ENCODE measurements around the gene MEAK7. TPM values are rescaled to one million over a fixed set of nuclear protein-coding genes. Genes with fewer than 3 reads are reported as not detected.
A peak's percentile ranks its signal among the peaks of the same experiment; 100 is the strongest.

MEAK7 gene
- total and polyA plus RNA-seq, 2 of the 4 experiments (the other 2 are of a cell fraction) = 27.4 to 39.0 TPM

DNA sequence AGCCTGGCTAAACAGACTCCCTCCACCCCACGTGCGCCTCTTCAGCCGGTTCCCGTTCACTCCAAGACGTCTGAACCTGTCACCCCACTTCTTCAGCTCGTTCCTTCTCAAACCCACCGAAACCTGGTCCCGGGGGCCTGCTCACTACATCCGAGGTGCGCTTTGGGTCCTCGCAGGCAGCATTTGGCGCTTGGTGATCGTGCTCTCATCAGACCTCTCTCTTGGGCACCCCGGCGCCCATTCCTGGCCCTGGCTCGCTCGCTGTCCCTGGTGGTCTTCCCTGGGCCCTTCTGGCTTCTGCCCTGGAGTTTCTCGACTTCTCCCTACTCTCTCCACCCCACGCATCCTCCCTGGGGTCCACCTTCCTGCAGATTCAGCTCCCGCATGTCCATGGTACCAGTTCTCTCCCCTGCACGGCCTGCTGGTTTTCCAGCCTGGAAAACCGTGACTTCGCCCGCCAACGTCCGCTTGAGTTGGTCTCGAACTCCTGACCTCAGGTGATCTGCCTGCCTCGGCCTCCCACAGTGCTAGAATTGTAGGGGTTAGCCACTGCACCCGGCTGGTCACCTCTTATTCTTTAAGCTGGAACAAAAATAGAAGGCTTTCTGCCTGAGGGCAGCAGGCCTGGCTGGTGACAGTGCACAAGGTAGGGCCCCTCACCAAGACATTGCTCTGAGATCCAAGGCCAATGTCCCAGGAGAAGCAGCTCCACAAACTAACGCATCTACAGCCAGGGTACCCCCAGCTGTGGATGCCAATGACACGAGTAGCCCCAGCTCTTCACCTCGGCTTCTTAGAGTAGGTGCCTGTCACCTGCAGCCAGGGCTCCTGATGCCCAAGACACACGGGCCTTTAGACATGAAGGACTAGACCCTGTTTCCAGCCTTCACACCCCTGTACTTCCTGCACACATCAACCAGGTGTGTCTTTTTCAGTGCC lies 1.1 kb upstream of the MEAK7 start:
- peak overlapping the region; percentile 95 for H2AK9ac ChIP-seq (replicated peaks; ENCODE audit: low read depth, low read length, poor library complexity)
- peak overlapping the region; percentile 83 for H2BK120ac ChIP-seq (ENCODE audit: low read depth, low read length)
- in situ Hi-C loops (cut with MboI; ENCODE audit: low sequenced_read_pairs) (no loop called here), dilution Hi-C loops (cut with HindIII; ENCODE audit: low sequenced_read_pairs, unreplicated experiment) (no loop called here), intact Hi-C loops (cut with micrococcal nuclease) (no loop called here)
- peaks cover 29% of the 10 kb centered on the region for H3K9me1 ChIP-seq (ENCODE audit: insufficient read depth, low read length)
- H2BK20ac ChIP-seq (ENCODE audit: low read depth, low read length) = peak overlapping the region; percentile 29; the same call in 1 of the 2 replicates
- no TSS peak for BruUV-seq (replicated peaks)
- H2BK15ac ChIP-seq (ENCODE audit: low read depth, low read length) = peak overlapping the region; percentile 43; the same call in 1 of the 3 replicates
- peak overlapping the region; percentile 91 for H3K4ac ChIP-seq (ENCODE audit: low read depth, low read length)
- H3K79me1 ChIP-seq (ENCODE audit: low read depth in 1 of 2, low read length in 2 of 2) = peaks cover 21 to 50% of the 10 kb centered on the region in 2 experiments; a peak in 3 of 4 replicates
- H3K9ac ChIP-seq (ENCODE audit: low read depth, low read length) = peak overlapping the region; percentile 72
- H4K20me1 ChIP-seq (ENCODE audit: insufficient read depth, low read length) = peaks cover 8% of the 10 kb centered on the region; the same call in 1 of the 2 replicates
- peak overlapping the region; percentile 37 for H3K4me3 ChIP-seq (ENCODE audit: insufficient read depth, low read depth, low read length)
- TF ChIP-seq, protein P1, sequence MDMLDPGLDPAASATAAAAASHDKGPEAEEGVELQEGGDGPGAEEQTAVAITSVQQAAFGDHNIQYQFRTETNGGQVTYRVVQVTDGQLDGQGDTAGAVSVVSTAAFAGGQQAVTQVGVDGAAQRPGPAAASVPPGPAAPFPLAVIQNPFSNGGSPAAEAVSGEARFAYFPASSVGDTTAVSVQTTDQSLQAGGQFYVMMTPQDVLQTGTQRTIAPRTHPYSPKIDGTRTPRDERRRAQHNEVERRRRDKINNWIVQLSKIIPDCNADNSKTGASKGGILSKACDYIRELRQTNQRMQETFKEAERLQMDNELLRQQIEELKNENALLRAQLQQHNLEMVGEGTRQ (IDR thresholded peaks at IDR 0.05; ENCODE audit: low read depth, low read length) = 0 out of 2 replicates have a peak, but pooled peaks have one; percentile 5
- TF ChIP-seq, protein P2, sequence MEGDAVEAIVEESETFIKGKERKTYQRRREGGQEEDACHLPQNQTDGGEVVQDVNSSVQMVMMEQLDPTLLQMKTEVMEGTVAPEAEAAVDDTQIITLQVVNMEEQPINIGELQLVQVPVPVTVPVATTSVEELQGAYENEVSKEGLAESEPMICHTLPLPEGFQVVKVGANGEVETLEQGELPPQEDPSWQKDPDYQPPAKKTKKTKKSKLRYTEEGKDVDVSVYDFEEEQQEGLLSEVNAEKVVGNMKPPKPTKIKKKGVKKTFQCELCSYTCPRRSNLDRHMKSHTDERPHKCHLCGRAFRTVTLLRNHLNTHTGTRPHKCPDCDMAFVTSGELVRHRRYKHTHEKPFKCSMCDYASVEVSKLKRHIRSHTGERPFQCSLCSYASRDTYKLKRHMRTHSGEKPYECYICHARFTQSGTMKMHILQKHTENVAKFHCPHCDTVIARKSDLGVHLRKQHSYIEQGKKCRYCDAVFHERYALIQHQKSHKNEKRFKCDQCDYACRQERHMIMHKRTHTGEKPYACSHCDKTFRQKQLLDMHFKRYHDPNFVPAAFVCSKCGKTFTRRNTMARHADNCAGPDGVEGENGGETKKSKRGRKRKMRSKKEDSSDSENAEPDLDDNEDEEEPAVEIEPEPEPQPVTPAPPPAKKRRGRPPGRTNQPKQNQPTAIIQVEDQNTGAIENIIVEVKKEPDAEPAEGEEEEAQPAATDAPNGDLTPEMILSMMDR (conservative IDR thresholded peaks at IDR 0.05; ENCODE audit: low read depth, low read length) = no peak
- peaks cover 6% of the 10 kb centered on the region for H3K36me3 ChIP-seq (ENCODE audit: control insufficient read depth, insufficient read depth, low read length)
- no peaks in the 10 kb centered on the region for H3K27me3 ChIP-seq (ENCODE audit: control insufficient read depth, insufficient read depth, low read length)
- H3K18ac ChIP-seq (ENCODE audit: low read depth, low read length) = peak overlapping the region; percentile 10; the same call in 1 of the 2 replicates
- peak overlapping the region; percentile 90 for H3K27ac ChIP-seq (ENCODE audit: insufficient read depth, low read length)
- no peak for ATAC-seq (ENCODE audit: low read depth)
- WGBS, 2 experiments (ENCODE audit: extremely low coverage in 2 of 2, insufficient read length in 1 of 2) = 75% methylated on average over 25 of the region's 33 CpGs; no CpG with 5 or more reads in 1 of the 2 experiments
- H3K14ac ChIP-seq (replicated peaks; ENCODE audit: low read depth, low read length) = peak overlapping the region; percentile 73
- H4K5ac ChIP-seq (ENCODE audit: low read depth, low read length) = peak overlapping the region; percentile 66
- H3K9me3 ChIP-seq (ENCODE audit: control insufficient read depth, insufficient read depth, low read length) = no peaks in the 10 kb centered on the region
- H3K56ac ChIP-seq (ENCODE audit: extremely low read depth, insufficient read depth, low read length) = peak overlapping the region; percentile 22; the same call in 1 of the 2 replicates
- H4K91ac ChIP-seq (ENCODE audit: insufficient read depth, low read depth, low read length) = peak overlapping the region; percentile 90
- peak overlapping the region; percentile 70 for H3K4me2 ChIP-seq (ENCODE audit: low read depth, low read length)
- ChIA-PET POLR2A (ENCODE audit: unreplicated experiment) (no interaction called here), CTCF (interaction anchor here (1.3 kb wide), 1 partner anchor 133 kb away, joined by 3 read pairs; no protein-coding TSS in a partner anchor)
- H2BK5ac ChIP-seq (ENCODE audit: low read depth, low read length, poor library complexity, severe bottlenecking) = peak overlapping the region; percentile 83
- H2AK5ac ChIP-seq (ENCODE audit: low read depth, low read length) = peak overlapping the region; percentile 95
- H3K23ac ChIP-seq (ENCODE audit: low read depth, low read length) = peak overlapping the region; percentile 1; the same call in 1 of the 2 replicates
- peaks cover 13% of the 10 kb centered on the region for H3K4me1 ChIP-seq (ENCODE audit: control insufficient read depth, insufficient read depth, low read length)
- peak overlapping the region; percentile 99 for H2AFZ ChIP-seq (replicated peaks; ENCODE audit: low read length, poor library complexity)
- no peak for DNase-seq
- peak overlapping the region; percentile 51 to 89 for H4K8ac ChIP-seq (ENCODE audit: low read depth in 2 of 2, low read length in 2 of 2)
